Left ventricle myocardium superior (tissue), 1 donor: Measurements from ENCODE around the gene LVRN. TPM values are rescaled to one million over a fixed set of nuclear protein-coding genes. Genes with fewer than 3 reads are reported as not detected.

Experiments
- ATAC-seq: fragments of 200-7000 bp; cut with Tn5 transposase; one replicate; pipeline ENCODE4 v1.9.1; 2020; ENCODE audit warnings: mild to moderate bottlenecking, moderate library complexity
- DNase-seq: peaks from one replicate; pipeline ENCODE4 v3.0.0-alpha.2; 2020
- intact Hi-C: fragments of 100-400 bp; cut with micrococcal nuclease; formaldehyde crosslinking; loops from one replicate; pipeline ENCODE4 v1.11.0; 2022
- total RNA-seq: library from RNA; stranded (reverse); fragmentation: NEBNext Ultra II Directional; extraction: Animal tissue kit (Norgen Biotek cat#: 25700); gene quantifications from one replicate; pipeline ENCODE4 v1.2.1, GENCODE V29; 2021
- donor health status: DM: no; HTN: yes; CAD: no; lungs with severe emphysema.

The LVRN gene
- total RNA-seq, 1 donor from 2014 or later, result 0.59 TPM

DNA sequence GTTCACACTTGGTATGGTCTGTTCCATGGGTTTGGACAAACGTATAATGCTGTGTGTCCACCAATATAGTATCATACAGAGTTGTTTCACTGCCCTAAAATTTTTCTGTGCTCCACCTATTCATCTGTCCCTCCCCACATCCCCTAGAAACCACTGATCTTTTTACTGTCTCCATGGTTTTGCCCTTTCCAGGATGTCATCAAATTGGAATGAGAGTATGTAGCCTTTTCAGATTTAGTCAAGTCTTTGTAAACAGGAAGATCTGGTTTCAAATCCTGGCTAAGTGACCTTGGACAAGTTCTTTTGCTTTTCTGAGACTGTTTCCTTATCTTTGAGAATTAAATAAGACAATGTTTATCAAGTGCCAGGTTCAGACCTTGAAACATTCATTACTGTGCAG is 13.2 kb upstream of the LVRN start:
- ATAC-seq (no peak), DNase-seq (no peak)
- intact Hi-C loops, result no loop called here

DNA sequence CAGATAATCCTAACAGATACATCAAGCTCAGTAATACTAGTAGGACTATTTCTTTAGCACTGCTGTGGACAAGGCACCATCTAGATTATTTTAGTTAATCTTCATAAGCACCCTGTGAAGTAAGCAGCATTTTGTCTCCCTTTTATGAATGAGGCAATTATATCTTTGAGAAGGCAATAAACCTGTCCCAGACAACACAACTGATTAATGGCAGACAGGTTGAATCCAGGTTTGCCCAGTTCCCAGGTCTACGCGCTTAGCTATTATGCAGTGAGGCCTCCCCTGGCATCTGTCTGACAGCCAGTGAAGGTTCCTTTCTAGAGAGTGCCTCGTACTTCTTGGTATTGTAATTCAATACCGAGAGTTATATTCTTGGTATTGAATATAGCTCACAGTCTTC is 9.7 kb upstream of the LVRN start:
- DNase-seq, result no peak
- no peak for ATAC-seq
- intact Hi-C loops, result no loop called here

DNA sequence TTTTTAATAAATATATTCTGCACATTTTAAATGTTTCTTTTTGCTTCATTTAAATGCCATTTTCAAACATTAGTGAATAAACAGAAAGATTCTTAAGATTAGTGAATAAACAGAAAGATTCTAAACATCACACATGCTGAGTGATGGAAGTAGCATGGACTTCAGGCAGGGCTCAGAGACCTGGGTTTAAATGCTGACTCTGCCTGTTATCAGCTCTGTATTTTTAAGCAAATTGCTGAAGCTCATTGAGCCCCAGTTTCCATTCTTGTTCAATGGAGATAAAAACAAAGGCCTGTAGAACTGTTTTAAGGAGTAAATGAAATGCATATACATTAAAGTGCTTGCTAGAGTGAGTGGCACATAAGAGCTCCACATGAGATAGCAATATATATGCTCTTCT is 8.1 kb upstream of the LVRN start:
- ATAC-seq (no peak), DNase-seq (no peak)
- intact Hi-C loops, result no loop called here

DNA sequence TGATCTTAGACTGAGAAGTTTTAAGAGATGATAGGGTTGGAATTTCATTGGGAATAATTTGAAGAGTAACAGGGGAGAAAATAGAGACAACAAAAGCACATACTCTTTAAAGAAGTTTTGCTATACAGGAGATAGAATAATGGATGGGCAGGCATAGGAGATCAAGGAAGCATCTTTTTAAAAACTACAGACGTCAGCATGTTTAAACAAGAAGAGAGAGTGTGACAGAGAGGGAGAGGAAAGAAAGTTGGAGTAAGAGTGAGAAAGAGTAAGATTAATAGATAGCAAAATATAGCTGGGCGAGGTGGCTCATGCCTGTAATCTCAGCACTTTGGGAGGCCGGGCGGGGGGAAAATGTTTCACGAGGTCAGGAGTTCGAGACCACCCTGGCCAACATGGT is 5.3 kb upstream of the LVRN start:
- no peak for DNase-seq
- intact Hi-C loops, result no loop called here
- no peak for ATAC-seq

DNA sequence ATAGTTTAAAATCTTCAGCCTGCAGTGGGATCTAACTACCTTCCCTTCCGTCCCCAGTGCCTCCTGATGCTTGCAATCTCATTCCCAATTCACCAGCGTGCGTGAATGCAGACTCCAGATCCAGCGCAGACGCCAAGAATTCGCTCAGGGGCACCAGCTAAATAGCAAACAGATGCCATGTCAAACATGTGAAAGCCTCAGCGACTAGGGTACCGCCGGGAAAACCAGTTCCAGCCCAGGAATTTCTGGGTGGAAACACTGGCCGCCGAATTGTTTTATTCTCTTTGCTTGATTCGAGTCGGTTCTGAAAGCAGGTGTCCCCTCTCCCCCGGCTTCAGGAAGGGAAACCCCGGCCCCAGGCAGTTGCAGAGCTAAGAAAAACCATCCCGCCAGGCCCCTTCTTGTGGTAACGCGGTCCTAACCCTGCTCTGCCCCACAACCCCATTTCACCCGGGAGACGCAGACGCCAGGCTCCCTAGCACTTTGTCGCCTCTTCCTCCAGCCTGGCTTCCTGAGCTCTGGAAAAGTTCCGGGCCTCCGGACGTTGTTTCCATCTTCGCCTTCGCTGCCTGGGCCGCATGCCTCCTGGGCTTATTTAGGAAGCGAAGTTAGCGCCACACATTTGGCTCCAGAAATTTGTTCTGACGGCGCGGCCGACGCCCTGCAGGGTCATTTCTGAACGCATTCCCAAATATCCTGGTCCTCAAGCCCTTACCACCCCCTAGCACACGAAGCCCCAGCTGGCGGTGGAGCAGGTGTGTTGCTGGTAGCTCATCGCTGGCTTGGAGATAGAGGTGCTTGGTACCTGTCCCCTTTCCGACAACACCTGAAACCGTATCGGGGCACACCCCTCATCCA is 665 bp upstream of the LVRN start:
- ATAC-seq (peak; percentile 38), DNase-seq (peak; percentile 36)
- intact Hi-C loops, result no loop called here

DNA sequence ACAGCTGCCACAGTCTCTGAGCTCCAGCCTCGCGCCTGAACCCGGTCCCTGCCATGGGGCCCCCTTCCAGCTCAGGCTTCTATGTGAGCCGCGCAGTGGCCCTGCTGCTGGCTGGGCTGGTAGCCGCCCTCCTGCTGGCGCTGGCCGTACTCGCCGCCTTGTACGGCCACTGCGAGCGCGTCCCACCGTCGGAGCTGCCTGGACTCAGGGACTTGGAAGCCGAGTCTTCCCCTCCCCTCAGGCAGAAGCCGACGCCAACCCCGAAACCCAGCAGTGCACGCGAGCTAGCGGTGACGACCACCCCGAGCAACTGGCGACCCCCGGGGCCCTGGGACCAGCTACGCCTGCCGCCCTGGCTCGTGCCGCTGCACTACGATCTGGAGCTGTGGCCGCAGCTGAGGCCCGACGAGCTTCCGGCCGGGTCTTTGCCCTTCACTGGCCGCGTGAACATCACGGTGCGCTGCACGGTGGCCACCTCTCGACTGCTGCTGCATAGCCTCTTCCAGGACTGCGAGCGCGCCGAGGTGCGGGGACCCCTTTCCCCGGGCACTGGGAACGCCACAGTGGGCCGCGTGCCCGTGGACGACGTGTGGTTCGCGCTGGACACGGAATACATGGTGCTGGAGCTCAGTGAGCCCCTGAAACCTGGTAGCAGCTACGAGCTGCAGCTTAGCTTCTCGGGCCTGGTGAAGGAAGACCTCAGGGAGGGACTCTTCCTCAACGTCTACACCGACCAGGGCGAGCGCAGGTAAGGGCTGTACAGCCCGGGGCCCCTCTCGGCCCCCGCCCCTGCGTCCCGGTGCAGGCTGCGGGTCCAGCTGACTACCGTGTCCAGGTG is 509 bp downstream of the LVRN start:
- ATAC-seq (peak; percentile 85), DNase-seq (peak; percentile 61)
- intact Hi-C loops, result no loop called here

DNA sequence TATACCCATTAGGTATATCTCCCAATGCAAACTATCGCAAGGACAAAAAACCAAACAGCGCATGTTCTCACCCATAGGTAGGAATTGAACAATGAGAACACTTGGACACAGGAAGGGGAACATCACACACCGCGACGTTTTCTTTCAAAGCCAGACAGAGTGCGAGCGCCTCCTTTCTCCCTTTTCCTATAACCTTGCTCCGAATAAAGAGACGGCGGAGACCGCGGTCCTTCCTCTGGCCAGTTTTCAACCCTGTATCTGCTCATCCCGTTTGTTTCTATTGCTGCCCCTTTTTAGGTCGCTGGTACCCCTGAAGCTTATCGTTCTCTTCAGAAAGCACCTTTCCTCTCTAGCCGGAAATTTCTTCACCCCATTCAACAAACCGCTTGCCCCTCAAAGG is 1.3 kb downstream of the LVRN start:
- ATAC-seq, result peak; percentile 22

DNA sequence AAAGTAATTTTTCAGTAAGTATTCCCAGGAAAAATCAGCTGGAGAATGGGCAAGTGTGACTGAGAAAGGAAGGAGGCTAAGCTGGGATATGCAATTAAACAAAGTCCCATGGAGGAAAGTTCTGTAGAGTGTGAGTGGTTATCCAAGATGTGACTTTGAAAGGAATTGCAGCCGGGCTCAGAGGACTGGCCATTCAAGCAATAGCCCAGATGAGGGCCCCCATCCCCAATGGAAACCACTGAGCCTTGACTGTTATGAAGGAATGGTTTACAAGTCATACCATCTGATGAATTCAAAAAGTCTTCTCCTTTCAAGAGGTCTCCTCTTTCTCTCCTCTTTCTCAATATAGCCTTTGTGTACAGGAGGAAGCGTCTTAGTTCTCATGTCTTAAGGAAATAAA is 6.5 kb downstream of the LVRN start:
- no peak for DNase-seq
- intact Hi-C loops, result no loop called here
- ATAC-seq, result no peak

More for the DNA sequence above, 1.3 kb downstream of the LVRN start:
- no peak for DNase-seq
- intact Hi-C loops, result no loop called here

DNA sequence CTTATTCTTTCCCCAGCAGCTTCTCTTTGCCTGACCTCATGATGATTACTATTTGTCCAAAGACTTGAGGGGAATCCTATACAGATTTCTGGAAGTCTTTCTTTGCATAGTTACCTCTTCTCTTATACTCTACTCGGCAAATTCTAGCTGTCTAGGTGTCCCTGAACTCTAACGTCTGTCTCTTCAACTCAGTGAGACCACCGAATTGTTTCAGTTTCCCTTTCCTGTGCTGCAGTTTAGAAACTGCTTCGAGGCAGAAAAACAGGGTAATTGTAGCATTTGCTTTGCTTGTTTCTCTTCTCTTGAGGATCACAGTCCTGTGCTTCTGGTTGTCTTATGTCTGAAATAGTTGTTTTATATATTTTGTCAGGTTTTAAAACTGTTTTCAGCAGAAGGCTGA is 14.8 kb downstream of the LVRN start:
- intact Hi-C loops, result no loop called here
- no peak for ATAC-seq
- no peak for DNase-seq

DNA sequence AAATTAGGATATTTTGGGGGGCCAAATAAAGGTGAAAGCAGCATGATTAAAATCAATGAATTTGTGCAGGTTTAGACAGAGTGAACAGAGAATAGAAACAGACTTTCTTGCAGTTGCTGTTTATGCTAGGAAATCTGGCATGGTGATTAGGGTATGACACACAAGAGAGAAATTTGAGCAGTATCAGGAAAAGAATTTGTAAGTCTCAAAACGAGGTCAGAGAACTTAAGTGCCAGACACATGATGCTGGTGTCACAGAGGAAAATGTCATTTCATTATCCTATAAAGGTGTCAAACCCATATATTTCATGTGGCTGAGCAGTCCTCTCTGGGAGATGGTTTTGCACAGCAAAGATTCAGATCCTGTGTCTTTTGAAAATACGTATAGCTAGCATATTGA is 15.7 kb downstream of the LVRN start:
- intact Hi-C loops, result no loop called here
- ATAC-seq, result peak; percentile 85
- no peak for DNase-seq

DNA sequence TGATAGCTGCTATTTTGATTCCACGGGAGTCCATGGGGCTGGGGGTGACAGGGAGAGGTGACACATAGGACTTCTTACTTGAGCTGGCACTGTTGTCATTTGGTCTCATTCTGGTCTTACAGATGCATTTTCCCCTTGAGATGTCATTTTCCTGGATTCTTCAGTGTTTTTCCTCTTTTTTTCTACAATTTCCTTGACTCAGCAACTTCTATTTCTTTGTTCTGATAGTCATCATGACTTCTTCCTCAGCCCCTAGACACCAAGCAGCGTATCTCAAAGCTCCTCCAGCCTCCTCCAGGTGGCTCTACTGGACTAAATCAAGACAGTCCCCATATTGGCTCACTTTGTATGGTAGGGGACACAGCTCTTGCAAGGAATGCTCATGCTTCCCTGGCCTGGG is 16.5 kb downstream of the LVRN start:
- DNase-seq, result no peak
- peak; percentile 26 for ATAC-seq
- intact Hi-C loops, result no loop called here

DNA sequence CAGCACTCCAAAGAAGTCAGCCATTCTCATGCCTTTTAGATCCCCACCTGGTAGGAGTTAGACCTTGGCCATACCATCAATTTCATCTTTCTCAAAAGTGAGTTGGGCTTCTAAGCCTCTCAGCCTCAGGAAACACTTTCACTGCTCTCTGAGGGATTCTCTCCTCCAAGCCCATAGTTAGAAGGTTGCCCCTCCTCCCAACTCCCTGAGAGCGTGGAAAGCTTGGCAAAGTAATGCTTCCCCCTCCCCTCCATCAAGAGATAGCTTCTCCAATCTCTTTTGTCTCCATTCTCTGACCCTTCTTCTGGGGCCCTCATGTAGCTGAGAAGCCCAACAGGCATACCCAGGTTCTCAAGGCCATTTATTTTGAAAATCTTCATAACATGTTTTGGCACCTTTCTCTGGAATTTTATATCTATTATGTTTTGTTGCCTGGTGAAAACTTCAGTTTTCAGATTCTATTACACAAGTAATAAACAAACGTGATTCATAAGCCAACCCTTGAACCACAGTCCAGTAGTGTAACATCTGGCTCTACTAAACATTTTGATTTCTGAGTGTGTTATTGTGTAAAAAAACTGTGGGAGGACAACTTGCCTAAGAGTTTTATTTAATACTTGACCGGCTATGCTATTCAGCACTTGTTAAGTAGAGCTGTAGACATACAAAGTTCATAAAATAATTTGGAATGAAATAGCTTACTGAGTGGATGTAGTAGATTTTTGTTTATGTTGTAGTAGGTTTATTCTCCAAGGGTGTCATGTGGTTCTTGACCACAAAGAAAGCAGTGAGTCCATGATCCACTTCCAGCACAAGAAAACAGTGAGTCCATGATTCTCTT is 17.1 kb downstream of the LVRN start:
- peak; percentile 74 for ATAC-seq
- intact Hi-C loops, result no loop called here

DNA sequence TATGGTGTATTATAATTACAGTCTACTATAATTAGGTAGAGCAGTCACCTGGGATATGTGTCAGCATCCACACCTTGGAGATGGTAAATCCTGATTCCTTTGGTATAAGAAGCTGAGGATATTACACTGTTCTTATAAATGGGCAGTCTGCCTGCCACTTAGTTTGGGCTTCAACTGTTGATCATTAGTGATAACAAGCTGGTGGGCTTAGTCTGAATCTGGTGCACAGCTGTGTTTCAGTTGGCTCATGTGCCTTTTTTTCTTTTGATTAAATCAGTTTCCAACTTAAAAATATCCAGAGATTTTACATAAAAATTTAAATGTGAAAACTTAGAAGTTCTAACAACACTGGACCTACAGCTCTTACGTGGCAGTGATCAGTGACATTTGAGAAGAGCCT is 21.2 kb downstream of the LVRN start:
- ATAC-seq (no peak), DNase-seq (no peak)
- intact Hi-C loops, result no loop called here

More for the DNA sequence above, 17.1 kb downstream of the LVRN start:
- DNase-seq, result no peak

DNA sequence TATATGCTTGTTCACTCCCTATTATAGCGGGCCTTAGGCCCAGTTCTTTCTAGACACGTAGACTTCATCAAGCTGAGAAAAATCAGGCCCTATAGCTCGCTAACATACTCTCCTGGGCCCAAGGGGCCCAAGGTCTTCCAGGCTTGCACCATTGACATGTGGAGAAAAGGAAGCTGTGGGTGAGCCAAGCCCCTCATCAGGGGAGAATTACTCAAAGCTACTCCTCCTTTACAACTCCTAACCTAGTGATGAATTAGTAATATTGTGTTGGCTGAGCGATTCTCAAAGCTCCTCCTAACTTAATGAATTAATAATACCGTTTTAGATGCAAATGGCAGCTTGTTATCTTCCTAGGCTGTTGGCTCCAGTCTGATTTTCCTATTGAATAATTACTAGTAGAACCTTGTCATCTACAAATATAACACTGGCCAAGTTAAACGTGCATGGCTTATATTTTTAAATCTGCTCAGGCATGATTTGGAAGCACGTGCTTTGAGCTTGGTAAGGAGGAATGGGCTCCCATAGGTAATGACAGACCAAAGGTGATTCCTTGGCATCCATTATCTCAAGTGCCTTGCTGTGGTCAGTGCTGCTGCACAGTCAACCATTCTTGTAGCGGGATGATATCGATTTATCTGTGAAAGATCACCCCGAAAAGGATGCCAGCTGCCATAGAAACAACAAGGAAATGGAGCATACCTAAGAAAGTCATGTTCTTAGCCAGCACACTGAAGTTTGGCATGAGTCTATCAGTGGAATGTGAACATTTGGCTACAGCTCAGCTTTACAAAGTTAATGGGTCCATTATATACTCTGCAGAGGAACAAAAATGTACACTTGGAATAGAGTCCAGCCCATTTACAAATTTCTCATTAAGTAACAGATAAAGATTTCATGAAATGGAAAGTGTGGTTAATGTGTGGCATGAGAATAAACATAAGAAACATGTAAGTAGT is 23.8 kb downstream of the LVRN start:
- intact Hi-C loops, result no loop called here
- DNase-seq (no peak), ATAC-seq (peak; percentile 66)

DNA sequence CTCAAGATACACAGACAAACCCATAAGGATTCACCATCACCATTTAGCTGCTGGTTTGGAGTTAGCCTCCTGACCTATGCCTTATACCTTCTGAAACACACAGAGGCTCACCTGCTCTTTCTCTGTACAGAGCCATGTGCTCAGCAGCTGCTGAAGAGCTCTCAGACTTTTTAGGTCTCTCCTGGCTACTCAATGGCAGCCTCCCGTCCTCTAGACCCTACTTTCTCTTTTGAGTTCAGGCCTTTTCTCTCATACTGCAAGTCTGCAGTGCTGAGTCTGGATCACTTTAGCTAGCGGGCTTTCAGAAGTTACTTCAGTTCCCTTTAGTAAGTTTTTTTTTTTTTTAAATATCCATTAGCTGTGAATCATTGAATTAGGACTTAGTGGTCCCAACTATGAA is 25.7 kb downstream of the LVRN start:
- intact Hi-C loops, result no loop called here
- DNase-seq (no peak), ATAC-seq (no peak)

DNA sequence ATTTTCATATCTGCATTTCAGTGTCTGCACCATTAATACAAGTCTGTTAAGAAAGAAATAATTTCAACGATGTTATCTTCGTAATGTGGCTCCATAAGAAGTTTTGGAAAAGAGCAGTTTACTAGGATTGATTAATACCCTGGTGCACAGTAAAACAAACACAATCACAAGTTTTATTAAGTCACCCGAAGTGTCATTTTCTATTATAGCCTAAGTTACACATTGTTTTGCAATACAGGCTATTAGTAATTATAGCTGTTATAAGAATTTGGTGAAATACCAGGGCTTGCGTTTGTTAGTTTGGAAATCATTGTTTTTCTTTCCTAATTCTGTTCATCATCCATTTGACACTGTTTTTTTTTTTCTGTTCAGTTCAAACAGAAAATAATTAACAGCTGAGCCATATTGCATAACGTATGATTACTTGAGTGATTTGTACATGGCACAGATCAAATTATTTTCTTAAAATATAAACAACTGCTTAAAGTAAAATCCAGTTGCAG is 30.6 kb downstream of the LVRN start:
- intact Hi-C loops, result no loop called here
- DNase-seq (no peak), ATAC-seq (no peak)

DNA sequence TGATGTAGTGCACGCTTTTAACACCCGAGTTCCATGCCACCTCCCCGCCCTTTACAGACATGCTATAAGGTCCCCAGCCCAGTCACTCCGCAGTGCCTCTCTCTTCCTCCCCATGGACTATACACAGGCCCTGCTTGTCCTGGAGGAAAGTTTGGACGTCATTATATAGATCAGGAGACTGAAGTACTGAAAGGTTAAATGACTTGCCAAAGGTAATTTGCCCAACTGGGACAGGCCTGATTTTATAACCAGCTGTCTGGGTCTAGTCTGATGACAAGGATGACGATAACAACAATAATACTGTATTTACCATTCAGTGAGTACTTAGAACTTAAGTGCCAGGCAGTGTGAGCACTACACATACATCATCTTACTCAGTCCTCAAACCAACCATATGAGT is 33.1 kb downstream of the LVRN start:
- DNase-seq (no peak), ATAC-seq (no peak)
- intact Hi-C loops, result no loop called here

DNA sequence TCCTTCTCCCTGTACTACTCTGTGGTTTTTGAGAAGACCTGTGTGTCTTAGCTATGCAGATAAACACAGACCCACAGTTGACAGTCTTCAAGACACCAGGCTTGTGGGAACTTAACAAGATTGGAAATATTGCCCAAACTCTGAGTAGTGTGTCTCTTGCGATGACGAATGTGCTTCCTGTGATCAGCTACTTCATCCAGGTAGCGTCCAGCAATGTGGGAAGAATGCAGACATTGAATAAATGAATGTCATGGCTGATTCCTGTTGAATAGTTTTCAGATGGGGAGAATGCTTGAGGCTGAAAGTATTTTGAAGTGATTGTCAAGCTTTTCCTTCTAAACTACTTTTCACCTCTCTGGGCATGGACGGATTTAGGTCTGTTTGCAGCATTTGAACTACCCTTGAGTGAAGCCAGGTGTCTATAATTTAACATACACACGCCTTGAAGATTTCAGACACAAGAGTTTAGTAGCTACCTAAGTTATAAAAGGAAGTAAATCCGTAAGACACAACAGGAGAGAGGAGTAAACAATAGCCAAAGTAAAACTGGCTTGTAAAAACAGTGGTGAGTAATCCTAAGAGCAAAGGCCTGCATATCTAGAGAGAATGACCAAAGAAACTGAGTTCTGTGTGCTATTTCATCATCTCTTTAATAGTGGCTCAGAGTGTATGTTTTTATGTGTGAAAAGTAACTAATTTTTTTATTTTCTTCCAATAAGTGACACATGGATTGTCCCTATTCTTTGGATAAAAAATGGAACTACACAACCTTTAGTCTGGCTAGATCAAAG is 40.0 kb downstream of the LVRN start:
- DNase-seq (no peak), ATAC-seq (no peak)
- intact Hi-C loops, result no loop called here
